8988T (cell line): Measurements from ENCODE around the gene OVCH1.

Experiments used
- DNase-seq: peaks from one replicate; pipeline ENCODE4 v3.0.0; 2011

OVCH1 gene

GRCh38 chr12:29497588-29497987 is at the start of gene OVCH1:
Gene OVCH1 (minus strand): TSS chr12:29497686. CDS start chr12:29497686, 0 bp downstream.
- no peak for DNase-seq

GRCh38 chr12:29547151-29547632 is 49.7 kb upstream of the OVCH1 start:
- DNase-seq = no peak

GRCh38 chr12:29546000-29546399 is 48.5 kb upstream of the OVCH1 start:
- DNase-seq = no peak

GRCh38 chr12:29545102-29545467 is 47.6 kb upstream of the OVCH1 start:
- DNase-seq = no peak

GRCh38 chr12:29544428-29545101 is 47.1 kb upstream of the OVCH1 start:
- DNase-seq = no peak

- DNase-seq = no peak
Observed at GRCh38 chr12:29543036-29543435, 45.5 kb upstream of the OVCH1 start.

- no peak for DNase-seq
Observed at GRCh38 chr12:29537298-29537697, 39.8 kb upstream of the OVCH1 start.

- no peak for DNase-seq
Observed at GRCh38 chr12:29534935-29535334, 37.4 kb upstream of the OVCH1 start.

GRCh38 chr12:29533815-29534489 is 36.5 kb upstream of the OVCH1 start:
- DNase-seq = no peak

GRCh38 chr12:29531471-29531870 is 34.0 kb upstream of the OVCH1 start:
- no peak for DNase-seq

GRCh38 chr12:29530436-29530835 is 33.0 kb upstream of the OVCH1 start:
- no peak for DNase-seq

- DNase-seq = no peak
Observed at GRCh38 chr12:29528161-29528560, 30.7 kb upstream of the OVCH1 start.

GRCh38 chr12:29521951-29522350 is 24.5 kb upstream of the OVCH1 start:
- no peak for DNase-seq

- DNase-seq = no peak
Observed at GRCh38 chr12:29519585-29520182, 22.2 kb upstream of the OVCH1 start.

GRCh38 chr12:29518407-29518806 is 20.9 kb upstream of the OVCH1 start:
- DNase-seq = no peak

- no peak for DNase-seq
Observed at GRCh38 chr12:29517264-29517663, 19.8 kb upstream of the OVCH1 start.

- DNase-seq = no peak
Observed at GRCh38 chr12:29516431-29516875, 19.0 kb upstream of the OVCH1 start.

- DNase-seq = no peak
Observed at GRCh38 chr12:29510591-29511185, 13.2 kb upstream of the OVCH1 start.

GRCh38 chr12:29509503-29509902 is 12.0 kb upstream of the OVCH1 start:
- no peak for DNase-seq

GRCh38 chr12:29508949-29509348 is 11.5 kb upstream of the OVCH1 start:
- no peak for DNase-seq

- no peak for DNase-seq
Observed at GRCh38 chr12:29505122-29505521, 7.6 kb upstream of the OVCH1 start.

- DNase-seq = no peak
Observed at GRCh38 chr12:29503283-29503682, 5.8 kb upstream of the OVCH1 start.

GRCh38 chr12:29499235-29499634 is 1.7 kb upstream of the OVCH1 start:
- DNase-seq = no peak

GRCh38 chr12:29492891-29493290 is 4.6 kb downstream of the OVCH1 start:
- DNase-seq = no peak
